ENCODE results near the gene TEX22.

Gene TEX22

GRCh38 chr14:105385322-105385637 lies 13.1 kb upstream of the TEX22 start:
- H3K36me3 Mint-ChIP-seq, result peaks cover 2% of the 10 kb centered on the region
- no peak overlapping the region for H3K27ac Mint-ChIP-seq
- H3K4me1 Mint-ChIP-seq, result peaks cover 6% of the 10 kb centered on the region
- H3K4me3 Mint-ChIP-seq, result no peak overlapping the region
- H3K9me3 Mint-ChIP-seq, result no peaks in the 10 kb centered on the region
- ATAC-seq (ENCODE audit: low read depth) (no peak), DNase-seq (ENCODE audit: low spot score in 2 of 2) (no peak)
- no peaks in the 10 kb centered on the region for H3K27me3 Mint-ChIP-seq

- ATAC-seq (ENCODE audit: low read depth), result no peak
- H3K27me3 Mint-ChIP-seq, result no peaks in the 10 kb centered on the region
- H3K4me1 Mint-ChIP-seq, result peaks cover 8% of the 10 kb centered on the region
- peaks cover 2% of the 10 kb centered on the region for H3K36me3 Mint-ChIP-seq
- H3K27ac Mint-ChIP-seq, result no peak overlapping the region
- no peak overlapping the region for H3K4me3 Mint-ChIP-seq
- DNase-seq (ENCODE audit: low spot score in 2 of 2), result no peak
- H3K9me3 Mint-ChIP-seq, result no peaks in the 10 kb centered on the region
Measured at GRCh38 chr14:105385698-105386365, 12.5 kb upstream of the TEX22 start.

- peaks cover 8% of the 10 kb centered on the region for H3K4me1 Mint-ChIP-seq
- DNase-seq (ENCODE audit: low spot score in 2 of 2) (no peak), ATAC-seq (ENCODE audit: low read depth) (no peak)
- peaks cover 2% of the 10 kb centered on the region for H3K36me3 Mint-ChIP-seq
- no peak overlapping the region for H3K27ac Mint-ChIP-seq
- H3K4me3 Mint-ChIP-seq, result no peak overlapping the region
- no peaks in the 10 kb centered on the region for H3K27me3 Mint-ChIP-seq
- H3K9me3 Mint-ChIP-seq, result no peaks in the 10 kb centered on the region
Measured at GRCh38 chr14:105386581-105387529, 11.5 kb upstream of the TEX22 start.

GRCh38 chr14:105387530-105387922 lies 10.8 kb upstream of the TEX22 start:
- H3K4me3 Mint-ChIP-seq, result no peak overlapping the region
- no peak overlapping the region for H3K27ac Mint-ChIP-seq
- H3K36me3 Mint-ChIP-seq, result peaks cover 2% of the 10 kb centered on the region
- H3K4me1 Mint-ChIP-seq, result peaks cover 8% of the 10 kb centered on the region
- no peaks in the 10 kb centered on the region for H3K27me3 Mint-ChIP-seq
- DNase-seq (ENCODE audit: low spot score in 2 of 2), result no peak
- H3K9me3 Mint-ChIP-seq, result no peaks in the 10 kb centered on the region
- no peak for ATAC-seq (ENCODE audit: low read depth)

- no peak for DNase-seq (ENCODE audit: low spot score in 2 of 2)
- peaks cover 2% of the 10 kb centered on the region for H3K36me3 Mint-ChIP-seq
- peaks cover 8% of the 10 kb centered on the region for H3K4me1 Mint-ChIP-seq
- no peaks in the 10 kb centered on the region for H3K27me3 Mint-ChIP-seq
- H3K4me3 Mint-ChIP-seq, result no peak overlapping the region
- no peak overlapping the region for H3K27ac Mint-ChIP-seq
- ATAC-seq (ENCODE audit: low read depth), result no peak
- no peaks in the 10 kb centered on the region for H3K9me3 Mint-ChIP-seq
Measured at GRCh38 chr14:105388110-105388951, 10.0 kb upstream of the TEX22 start.

- no peak for ATAC-seq (ENCODE audit: low read depth)
- no peaks in the 10 kb centered on the region for H3K9me3 Mint-ChIP-seq
- H3K4me1 Mint-ChIP-seq, result peaks cover 8% of the 10 kb centered on the region
- H3K27ac Mint-ChIP-seq, result no peak overlapping the region
- no peaks in the 10 kb centered on the region for H3K27me3 Mint-ChIP-seq
- no peaks in the 10 kb centered on the region for H3K36me3 Mint-ChIP-seq
- H3K4me3 Mint-ChIP-seq, result no peak overlapping the region
- DNase-seq (ENCODE audit: low spot score in 2 of 2), result no peak
Measured at GRCh38 chr14:105388976-105389375, 9.4 kb upstream of the TEX22 start.

GRCh38 chr14:105389534-105389933 lies 8.8 kb upstream of the TEX22 start:
- DNase-seq (ENCODE audit: low spot score in 2 of 2), result no peak
- no peak for ATAC-seq (ENCODE audit: low read depth)
- Mint-ChIP-seq H3K4me3 (no peak overlapping the region), H3K4me1 (peaks cover 8% of the 10 kb centered on the region), H3K36me3 (no peaks in the 10 kb centered on the region), H3K27me3 (no peaks in the 10 kb centered on the region), H3K9me3 (no peaks in the 10 kb centered on the region), H3K27ac (no peak overlapping the region)

- Mint-ChIP-seq H3K27me3 (no peaks in the 10 kb centered on the region), H3K36me3 (no peaks in the 10 kb centered on the region), H3K4me3 (no peak overlapping the region), H3K4me1 (peaks cover 8% of the 10 kb centered on the region), H3K27ac (no peak overlapping the region), H3K9me3 (no peaks in the 10 kb centered on the region)
- DNase-seq (ENCODE audit: low spot score in 2 of 2) (no peak), ATAC-seq (ENCODE audit: low read depth) (peak; percentile 78)
Measured at GRCh38 chr14:105389976-105390848, 8.1 kb upstream of the TEX22 start.

GRCh38 chr14:105390849-105391500 lies 7.4 kb upstream of the TEX22 start:
- no peaks in the 10 kb centered on the region for H3K36me3 Mint-ChIP-seq
- peaks cover 8% of the 10 kb centered on the region for H3K4me1 Mint-ChIP-seq

GRCh38 chr14:105391541-105391940 lies 6.8 kb upstream of the TEX22 start:
- ATAC-seq (ENCODE audit: low read depth), result no peak
- H3K27me3 Mint-ChIP-seq, result no peaks in the 10 kb centered on the region
- H3K9me3 Mint-ChIP-seq, result no peaks in the 10 kb centered on the region
- H3K27ac Mint-ChIP-seq, result no peak overlapping the region
- no peaks in the 10 kb centered on the region for H3K36me3 Mint-ChIP-seq
- H3K4me3 Mint-ChIP-seq, result no peak overlapping the region
- peaks cover 8% of the 10 kb centered on the region for H3K4me1 Mint-ChIP-seq
- no peak for DNase-seq (ENCODE audit: low spot score in 2 of 2)

More at GRCh38 chr14:105390849-105391500, 7.4 kb upstream of the TEX22 start:
- H3K27me3 Mint-ChIP-seq, result no peaks in the 10 kb centered on the region
- ATAC-seq (ENCODE audit: low read depth) (no peak), DNase-seq (ENCODE audit: low spot score in 2 of 2) (no peak)
- H3K9me3 Mint-ChIP-seq, result no peaks in the 10 kb centered on the region
- no peak overlapping the region for H3K27ac Mint-ChIP-seq
- H3K4me3 Mint-ChIP-seq, result no peak overlapping the region

- Mint-ChIP-seq H3K9me3 (no peaks in the 10 kb centered on the region), H3K36me3 (no peaks in the 10 kb centered on the region), H3K4me1 (peaks cover 8% of the 10 kb centered on the region), H3K27me3 (no peaks in the 10 kb centered on the region), H3K27ac (no peak overlapping the region), H3K4me3 (no peak overlapping the region)
- DNase-seq (ENCODE audit: low spot score in 2 of 2), result no peak
- ATAC-seq (ENCODE audit: low read depth), result no peak
Measured at GRCh38 chr14:105392131-105393090, 5.9 kb upstream of the TEX22 start.

GRCh38 chr14:105393151-105393550 lies 5.2 kb upstream of the TEX22 start:
- Mint-ChIP-seq H3K9me3 (no peaks in the 10 kb centered on the region), H3K27me3 (no peaks in the 10 kb centered on the region), H3K4me3 (no peak overlapping the region), H3K4me1 (peaks cover 8% of the 10 kb centered on the region), H3K36me3 (no peaks in the 10 kb centered on the region), H3K27ac (no peak overlapping the region)
- DNase-seq (ENCODE audit: low spot score in 2 of 2) (no peak), ATAC-seq (ENCODE audit: low read depth) (no peak)

Data from memory B cell (primary cell).